Sciatic nerve (tissue), 2 donors: ENCODE measurements around the gene LAMB3. TPM values are rescaled to one million over a fixed set of nuclear protein-coding genes. Genes with fewer than 3 reads are reported as not detected.

Source experiments
- ATAC-seq: fragments of 200-7000 bp; cut with Tn5 transposase; one replicate; pipeline ENCODE4 v1.9.1; 2020; ENCODE audit warnings: mild to moderate bottlenecking, moderate library complexity
- DNase-seq: peaks from one replicate; pipeline ENCODE4 v3.0.0-alpha.2; 2020; ENCODE audit warnings: low spot score
- intact Hi-C: fragments of 100-400 bp; cut with DNase I; formaldehyde crosslinking; loops from one replicate; pipeline ENCODE4 v1.14.2; 2022
- total RNA-seq: library from RNA; stranded (reverse); fragmentation: NEBNext Ultra II Directional; extraction: Animal tissue kit (Norgen Biotek cat#: 25700); gene quantifications from one replicate; pipeline ENCODE4 v1.2.1, GENCODE V29; 2021
- donor health status: DM: no; HTN: no; CAD: no.
- donor health status: DM: no; HTN: no; CAD: no.

The LAMB3 gene
- total RNA-seq, 1 donor from 2014 or later = 2.8 TPM

DNA sequence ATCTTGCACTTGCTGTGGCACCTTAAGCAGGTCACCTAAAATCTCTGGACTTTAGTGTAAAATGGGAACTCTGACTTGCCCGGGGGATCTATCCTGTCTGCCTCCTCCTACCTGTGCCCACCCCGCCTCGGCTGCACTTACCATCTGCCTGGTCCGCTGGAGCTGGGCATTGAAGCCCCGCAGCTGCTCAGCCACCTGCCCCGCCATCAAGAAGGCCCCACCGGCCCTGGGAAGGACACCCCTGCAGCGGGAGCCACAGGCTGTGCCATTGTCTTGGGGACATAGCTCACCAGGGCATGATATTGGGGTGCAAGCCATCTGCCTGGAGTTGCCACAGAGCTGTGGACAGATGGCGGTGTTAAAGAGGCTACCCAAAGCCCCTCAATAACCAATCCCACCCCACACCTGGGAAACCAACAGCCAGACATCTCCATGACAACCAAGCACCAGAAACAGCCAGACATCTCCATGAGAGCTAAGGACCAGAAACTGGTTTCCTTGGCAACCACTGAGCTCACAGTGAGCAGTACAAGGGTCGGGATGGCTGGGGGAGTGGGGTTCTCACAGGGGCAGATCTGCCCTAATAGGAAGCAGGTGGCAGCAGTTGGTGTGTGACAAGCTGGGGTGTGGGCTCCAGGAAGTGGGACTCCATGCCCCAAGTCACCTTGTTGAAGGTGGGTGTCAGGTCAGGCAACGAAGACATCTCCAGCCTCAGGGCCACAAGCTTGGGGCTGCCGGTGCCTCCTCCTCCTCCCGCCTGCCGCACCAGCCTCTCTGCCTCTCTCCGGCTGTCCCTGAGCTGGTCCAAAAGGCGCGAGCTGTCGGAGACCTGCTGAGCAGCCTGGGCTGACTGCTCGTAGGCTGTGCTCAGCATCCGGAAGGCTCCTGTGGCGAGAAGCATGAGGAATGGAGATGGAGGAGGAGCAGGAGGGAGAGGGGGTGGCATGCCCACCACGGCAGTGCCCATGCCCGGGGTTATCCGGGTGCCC, 29.1 kb downstream of the LAMB3 start:
- intact Hi-C loops = no loop called here
- DNase-seq (no peak), ATAC-seq (no peak)

DNA sequence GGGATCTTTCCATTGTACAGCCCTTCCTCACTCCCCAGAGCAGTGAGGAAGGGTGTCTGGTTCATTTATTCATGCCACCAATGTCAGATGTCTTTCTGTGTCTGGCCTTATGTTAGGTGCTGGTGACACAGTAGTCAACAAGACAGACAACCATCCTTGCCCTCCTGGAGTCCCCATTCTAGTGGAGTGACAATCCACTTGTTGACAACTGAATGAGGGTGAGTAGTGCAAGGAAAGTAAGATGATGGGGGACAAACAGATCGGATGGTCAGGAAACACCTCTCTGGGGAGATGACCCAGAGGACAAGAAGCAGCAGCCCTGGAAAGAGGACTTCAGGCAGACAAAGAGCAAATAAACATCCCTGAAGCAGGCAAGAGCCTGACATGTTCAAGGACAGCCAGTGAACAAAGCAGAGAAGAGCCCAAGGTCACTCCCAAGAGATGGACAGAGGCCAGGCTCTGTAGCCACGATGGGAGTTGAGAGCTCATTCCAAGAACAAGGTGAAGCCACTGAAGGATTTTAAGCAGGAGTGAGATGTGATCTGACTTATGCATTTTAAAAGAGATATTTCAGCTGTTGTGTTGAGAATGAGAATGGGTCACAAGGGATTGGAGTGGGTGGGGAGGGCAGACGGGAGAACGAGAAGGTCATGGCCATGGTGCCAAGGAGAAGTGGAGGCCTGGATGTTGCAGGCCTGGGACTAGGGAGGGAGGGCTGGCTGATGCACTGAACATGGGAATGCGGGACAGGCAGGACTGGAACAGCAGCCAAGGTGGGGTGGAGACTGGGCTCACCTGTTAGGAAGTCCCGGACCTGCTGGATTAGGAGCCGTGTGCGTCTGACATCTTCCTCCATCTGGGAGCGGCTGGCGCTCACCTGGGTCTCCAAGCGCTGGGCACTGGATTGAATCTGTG, 30.2 kb downstream of the LAMB3 start:
- intact Hi-C loops = no loop called here
- ATAC-seq = no peak
- DNase-seq = no peak

DNA sequence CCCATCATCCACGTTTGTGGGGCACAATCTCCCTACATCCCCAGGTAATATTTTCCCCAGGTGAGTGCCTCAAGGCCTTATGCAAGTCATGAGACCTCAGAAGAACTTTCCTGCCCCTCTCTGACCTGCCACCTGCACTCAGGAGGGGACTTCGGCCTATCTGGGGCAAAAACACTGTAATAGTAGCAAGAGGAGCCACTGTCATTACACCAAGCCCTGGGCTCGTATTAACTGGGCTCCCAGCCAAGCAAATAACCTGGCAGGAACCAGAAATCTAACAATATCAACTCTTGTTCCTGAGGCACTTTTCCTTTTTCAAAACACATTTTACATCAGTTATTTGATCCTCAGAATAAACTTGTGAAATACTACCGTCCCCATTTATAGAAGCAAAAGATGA, 30.9 kb downstream of the LAMB3 start:
- ATAC-seq = no peak
- DNase-seq = no peak
- intact Hi-C loops = no loop called here

DNA sequence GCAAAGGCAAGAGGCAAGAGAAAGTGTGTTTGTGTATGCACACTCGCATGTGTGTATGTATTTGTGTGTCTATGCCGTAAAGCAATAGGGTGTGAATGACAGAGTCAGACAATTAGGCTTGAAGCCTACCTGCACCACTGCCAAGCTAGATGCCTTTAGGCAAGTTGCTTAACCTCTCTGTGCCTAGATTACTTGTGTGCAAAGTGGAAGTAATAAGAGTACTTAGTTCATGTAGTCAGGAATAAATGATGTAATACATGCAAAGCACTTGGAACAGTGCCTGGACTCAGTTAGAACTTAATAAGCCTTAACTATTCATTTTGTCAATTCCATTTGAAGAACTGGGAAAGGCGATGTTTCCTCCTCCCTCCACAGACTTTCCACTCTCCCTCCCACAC, 31.7 kb downstream of the LAMB3 start:
- ATAC-seq (no peak), DNase-seq (no peak)
- intact Hi-C loops = no loop called here

DNA sequence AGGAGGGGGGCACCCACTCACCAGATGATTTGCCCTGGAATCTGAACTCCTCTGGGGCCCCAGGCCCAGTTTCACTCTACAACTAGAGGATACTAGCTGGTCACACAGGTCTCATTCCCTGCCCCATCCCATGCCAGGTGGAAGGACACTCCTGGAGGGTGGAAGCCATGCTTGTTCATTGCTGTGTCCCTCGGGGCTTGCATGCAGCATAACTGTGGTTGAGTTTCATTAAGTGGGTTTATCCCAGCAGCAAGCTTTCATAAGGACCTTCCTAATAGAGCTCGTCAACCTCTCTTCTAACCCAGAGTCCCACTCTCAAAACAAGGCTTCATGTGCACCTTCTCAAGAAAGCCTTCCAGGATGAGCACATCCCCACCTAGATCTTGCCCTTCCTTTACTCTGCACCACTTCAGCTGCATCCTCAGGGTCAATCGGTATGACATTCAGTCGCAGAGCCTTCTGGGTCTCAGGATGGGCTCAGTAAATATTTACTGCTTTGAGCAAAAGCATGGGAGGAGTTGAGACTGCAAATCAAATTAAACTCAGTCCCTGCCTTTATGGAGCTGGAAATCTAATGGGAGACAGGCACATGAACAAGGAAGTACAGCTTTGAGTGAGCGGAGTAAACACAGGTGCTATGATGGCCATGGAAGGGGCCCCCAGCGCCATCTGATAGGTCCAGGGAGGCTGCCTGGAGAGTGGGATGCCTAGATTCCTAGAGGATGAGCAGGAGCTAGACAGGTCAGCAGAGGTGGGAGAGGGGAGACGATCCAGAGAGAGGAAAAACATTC, 32.3 kb downstream of the LAMB3 start:
- intact Hi-C loops = no loop called here
- ATAC-seq (no peak), DNase-seq (no peak)

DNA sequence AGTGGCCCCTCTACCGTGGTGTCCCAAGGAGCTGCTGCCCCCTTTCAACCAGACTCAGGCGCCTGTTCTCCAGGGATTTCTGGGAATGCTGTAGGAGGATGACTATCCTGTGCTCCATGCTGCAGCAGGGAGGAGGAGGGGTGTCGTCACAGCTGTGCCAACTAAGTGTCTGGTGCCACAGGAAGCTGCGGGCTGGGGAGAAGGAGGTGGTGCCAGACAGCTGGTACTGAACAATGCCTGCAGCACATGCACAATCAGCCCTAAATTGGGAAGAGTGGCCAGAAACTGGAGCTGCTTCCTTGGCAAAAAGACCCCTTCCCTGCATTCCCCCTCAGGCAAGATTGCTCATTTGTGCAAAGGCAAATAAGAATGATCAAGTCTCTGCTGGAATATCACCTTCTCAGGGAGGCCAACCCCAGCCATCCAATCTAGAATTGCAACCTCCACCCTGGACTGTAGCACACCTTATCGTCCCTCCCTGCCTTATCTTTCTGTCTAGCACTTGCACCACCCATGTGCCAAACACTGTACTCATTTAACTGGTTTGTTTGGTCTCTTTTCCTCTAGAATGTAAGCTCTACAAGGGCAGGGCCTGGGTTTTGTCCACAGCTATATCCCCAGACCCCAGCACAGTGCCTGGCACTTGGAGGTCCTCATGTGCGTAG, 33.3 kb downstream of the LAMB3 start:
- ATAC-seq = no peak
- DNase-seq = no peak
- intact Hi-C loops = no loop called here

DNA sequence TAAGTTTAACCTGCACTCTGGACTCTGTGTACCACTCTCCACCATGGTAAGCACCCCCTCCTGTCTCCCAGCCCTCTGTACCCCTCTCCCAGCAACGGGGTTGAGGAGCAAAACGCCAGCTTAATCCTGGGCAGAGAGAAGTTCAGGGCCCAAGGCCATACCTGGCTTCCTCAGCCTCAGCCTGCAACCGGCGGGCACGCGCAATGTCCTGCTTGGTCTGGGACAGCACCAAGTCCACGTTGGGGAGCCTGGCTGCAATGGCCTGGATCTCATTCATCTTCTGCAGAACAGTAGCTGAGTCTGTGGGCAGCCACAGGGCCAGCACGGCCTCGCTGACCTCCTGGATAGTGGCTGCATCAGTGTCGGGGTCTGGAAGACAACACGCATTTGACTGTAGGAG, 33.9 kb downstream of the LAMB3 start:
- ATAC-seq = no peak
- intact Hi-C loops = no loop called here
- DNase-seq = no peak

DNA sequence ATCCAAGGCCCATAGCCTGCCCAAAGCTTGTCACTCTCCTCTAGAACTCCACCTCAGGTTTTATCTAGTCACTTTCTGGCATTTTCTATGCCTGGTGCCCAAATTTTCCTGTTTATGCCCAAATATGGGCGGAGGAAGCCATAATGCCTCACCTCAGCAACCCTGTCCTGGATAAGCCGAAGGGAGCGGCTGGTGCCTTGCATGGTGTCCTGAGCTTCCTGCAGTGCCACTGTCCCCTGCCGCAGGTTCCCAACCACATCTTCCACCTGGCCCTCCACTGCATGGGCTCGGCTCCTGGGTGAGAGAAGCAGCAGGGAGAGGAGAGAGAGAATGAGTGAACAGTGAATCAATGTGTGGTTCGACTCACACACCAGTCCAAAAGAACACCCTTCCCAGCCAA, 34.5 kb downstream of the LAMB3 start:
- intact Hi-C loops = no loop called here
- ATAC-seq = no peak

DNA sequence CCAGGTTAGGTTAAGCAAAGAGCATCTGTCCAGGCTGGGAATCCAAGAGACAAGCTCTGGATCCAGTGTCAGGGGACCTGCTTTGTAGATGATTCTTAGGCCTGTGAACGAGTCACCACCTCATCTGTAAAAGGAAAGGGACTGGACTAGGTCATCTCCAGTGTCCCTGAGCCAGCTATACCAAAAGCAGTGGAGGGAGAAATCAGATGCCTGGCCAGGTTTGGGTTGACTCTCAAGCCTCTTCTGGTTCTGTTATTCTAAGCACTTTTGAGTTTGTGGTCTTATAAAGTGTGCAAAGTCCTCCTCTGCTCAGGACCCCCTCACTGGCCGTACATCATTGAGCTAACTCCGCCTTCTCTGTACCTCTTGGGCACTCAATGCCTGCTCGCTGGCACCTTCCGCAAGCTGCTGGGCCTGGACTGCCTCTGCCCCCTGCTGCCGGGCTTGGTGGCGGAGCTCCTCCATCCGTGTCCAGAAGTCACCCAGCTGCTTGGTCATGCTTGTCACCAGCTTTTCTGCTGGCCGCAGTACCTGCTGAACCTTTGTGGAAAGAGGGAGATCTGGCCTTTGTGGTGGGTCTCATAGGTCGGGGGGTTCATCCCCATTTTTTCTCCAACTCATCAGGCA, 35.1 kb downstream of the LAMB3 start:
- intact Hi-C loops = no loop called here
- ATAC-seq = no peak
- DNase-seq = no peak

More for the DNA sequence above, 34.5 kb downstream of the LAMB3 start:
- no peak for DNase-seq

DNA sequence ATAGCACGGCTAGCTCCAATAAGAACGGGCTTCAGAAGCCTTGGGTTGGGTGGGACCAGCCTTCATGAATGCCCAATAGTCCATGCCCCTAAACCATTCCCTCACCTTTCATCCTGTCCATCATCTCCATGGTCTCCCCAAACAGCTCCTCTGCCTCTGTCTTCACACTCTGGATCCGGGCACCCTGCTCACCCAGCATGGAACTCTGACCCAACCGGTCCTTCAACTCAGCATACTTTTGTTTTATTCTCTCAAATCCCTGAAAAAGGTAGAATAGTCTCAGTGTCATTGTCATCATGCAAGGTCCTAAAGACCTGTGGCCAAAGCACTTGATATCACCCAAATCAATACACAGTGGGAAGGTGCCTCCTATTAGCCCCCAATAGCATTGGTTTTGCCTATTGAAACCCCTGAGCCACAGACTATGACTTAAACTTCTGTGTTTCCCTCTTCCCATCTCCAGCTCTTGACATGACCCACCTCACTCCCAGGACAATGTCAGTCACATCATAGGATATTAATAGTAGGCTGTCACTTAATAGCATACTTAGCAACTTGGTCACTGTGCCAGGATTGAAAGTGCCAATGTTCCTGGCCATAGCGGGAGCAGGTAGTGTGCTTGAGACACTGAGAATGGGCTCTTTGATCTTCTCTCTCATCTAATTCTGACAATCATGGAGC, 35.7 kb downstream of the LAMB3 start:
- DNase-seq = no peak
- intact Hi-C loops = no loop called here
- ATAC-seq = no peak

DNA sequence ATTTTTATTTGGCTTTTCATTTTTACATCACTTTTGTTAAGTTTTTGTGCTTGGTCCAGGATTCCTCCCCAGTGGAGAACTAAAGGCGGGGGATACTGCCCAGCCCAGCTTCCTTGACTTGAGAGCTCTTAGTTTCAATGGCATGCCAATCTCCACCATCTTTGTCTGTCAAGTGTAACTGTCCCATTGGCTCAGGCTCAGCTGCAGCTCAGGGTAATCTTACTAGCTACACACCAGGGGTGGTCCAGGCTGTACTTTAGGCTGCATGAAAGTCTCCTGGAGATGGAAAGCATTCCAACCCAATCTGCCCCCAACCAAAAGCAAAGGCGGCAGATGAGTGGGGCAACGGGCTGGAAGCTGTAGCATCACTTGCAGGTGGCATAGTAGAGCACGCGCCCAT, 37.3 kb downstream of the LAMB3 start:
- no peak for DNase-seq
- ATAC-seq = no peak
- intact Hi-C loops = no loop called here

DNA sequence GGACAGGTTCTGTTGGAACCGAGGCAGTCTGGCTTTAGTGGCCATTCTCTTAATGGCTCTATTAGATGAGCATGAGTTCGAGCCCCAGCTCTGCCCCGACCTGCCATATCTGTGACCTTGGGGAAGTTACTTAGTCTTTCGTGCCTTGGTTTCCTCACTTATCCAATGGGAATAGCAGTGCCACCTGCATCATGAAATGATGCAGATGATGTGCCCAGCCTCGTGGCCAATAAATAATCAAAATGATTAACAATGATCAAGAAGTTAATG, 38.1 kb downstream of the LAMB3 start:
- intact Hi-C loops = no loop called here
- no peak for ATAC-seq
- no peak for DNase-seq

DNA sequence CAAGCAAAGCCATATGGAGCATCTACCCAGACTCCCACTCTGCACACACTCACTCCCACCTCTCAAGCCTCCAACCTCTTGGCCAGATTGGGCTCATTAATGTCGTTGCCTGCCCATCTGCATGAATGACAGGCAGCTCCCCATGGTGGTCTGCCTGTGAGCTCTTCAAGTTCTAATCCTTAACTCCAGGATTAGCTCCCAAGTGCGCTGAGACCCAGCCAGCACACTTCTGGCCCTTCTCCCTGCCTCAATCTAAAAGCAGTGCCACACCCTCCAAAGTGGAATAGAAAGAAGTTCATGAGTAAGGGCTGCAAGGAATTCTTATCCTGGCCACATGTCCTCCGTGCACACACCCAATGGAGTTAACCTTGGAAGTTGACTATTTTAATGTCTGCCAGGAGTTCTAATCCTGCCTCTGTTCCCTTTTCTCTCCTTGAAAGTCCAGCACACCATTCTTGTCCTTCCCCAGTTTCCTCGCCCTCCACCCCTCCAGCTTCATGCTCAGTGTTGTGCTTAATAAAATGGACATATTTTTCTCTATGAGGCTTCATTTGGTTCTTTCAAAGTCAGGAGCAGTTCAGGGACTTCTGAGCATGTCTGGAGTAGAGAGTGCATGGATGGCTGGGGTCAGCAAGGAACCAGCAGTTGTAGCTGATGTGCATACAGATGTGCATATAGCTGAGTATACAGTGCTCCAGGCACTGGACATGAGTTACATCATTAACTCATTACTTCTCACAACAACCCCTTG, 38.6 kb downstream of the LAMB3 start:
- DNase-seq = no peak
- ATAC-seq = no peak
- intact Hi-C loops = no loop called here

DNA sequence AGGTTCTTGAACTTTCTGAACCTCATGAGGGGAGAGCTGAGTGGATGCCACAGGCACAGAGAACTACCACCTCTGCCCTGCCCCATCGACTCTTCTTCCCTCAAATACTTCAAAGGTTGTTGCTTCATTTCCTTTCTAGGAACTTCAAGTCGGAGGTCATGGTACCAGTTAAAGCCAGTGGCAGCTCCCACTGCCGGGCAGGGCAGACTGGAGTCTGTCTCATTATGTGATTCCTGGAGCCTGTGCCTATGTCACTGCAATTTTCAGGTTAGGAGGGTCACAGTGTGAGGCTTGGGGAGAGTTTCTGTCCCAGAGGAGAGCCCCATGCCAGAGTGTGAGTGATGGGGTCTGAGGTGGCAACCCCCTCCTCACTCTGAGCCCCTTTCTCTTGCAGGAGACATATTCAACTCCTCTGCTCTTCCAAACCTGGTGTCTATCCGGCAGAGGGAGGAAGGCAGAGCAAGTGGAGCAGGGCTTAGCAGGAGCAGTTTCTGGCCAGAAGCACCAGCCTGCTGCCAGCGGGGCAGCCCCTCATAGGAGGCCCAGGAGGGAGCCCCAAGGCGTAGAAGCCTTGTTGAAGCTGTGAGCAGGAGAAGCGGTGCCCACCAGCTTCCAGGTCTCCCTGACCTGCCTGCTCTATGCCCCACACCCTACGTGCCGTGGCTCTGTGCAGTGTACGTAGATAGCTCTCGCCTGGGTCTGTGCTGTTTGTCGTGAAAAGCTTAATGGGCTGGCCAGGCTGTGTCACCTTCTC, 39.4 kb downstream of the LAMB3 start:
- ATAC-seq (no peak), DNase-seq (no peak)
- intact Hi-C loops = no loop called here

DNA sequence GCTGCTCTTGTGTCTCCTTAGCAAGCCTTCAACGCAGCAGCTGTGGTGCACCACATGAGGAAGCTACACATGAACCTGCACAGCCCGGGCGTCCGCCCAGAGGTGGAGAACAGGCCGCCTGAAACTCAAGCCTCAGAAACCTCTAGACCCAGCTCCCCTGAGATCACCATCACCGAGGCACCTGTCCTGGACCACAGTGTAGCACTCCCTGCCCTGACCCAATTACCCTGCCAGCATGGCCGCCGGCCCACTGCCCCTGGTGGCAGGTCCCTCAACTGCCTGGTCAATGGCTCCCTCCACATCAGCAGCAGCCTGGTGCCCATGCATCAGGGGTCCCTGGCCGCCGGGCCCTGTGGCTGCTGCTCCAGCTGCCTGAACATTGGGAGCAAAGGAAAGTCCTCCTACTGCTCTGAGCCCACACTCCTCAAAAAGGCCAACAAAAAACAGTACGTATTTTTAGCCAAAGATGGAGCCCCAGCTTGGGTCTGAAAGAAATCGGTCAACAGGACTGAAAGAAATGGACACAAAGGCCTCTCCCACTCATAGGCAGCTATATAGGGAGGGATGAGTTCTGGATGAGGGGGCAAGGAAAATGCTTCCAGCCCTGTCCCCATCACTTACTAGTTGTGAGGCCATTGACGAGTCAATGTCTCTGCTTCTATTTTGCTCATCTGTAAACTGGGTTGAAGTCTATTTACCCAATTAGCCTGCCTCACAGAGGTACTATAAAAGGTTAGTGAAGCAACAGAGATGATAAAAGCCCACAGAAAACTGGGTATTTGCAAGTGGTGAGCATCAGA, 40.3 kb downstream of the LAMB3 start:
- intact Hi-C loops = no loop called here
- DNase-seq = no peak
- ATAC-seq = peak; percentile 28

DNA sequence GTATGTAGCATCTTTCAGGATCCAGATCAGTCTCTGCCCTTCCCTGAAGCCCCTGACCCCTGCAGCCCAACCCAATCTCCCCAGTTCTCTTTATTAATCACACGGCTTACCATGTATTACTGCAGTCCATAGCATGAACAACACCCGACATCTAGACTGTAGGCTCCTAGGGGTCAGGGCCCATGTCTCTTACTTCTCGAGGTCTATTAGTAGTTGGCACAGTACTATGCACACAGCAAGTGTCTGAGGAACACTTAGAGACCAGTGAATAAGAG, 41.7 kb downstream of the LAMB3 start:
- intact Hi-C loops = no loop called here

More for the DNA sequence above, 41.7 kb downstream of the LAMB3 start:
- DNase-seq (no peak), ATAC-seq (no peak)
